ENCODE results near the gene DDIT3. TPM values are rescaled to one million over a fixed set of nuclear protein-coding genes. Genes with fewer than 3 reads are reported as not detected.

The DDIT3 gene
- total RNA-seq, 1 donor from 2014 or later = 20.7 TPM

DNA sequence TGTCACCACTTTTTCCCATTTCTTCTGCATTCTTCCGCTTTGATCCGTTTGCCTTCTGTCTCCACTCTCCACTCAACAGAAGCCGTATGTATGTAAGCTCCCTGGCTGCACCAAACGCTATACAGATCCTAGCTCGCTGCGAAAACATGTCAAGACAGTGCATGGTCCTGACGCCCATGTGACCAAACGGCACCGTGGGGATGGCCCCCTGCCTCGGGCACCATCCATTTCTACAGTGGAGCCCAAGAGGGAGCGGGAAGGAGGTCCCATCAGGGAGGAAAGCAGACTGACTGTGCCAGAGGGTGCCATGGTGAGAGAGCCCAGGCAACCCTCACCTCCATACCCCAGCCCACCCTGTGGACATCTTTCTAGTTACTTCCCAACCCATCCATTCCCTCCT is 52.4 kb downstream of the DDIT3 start:
- DNase-seq (ENCODE audit: low spot score) = no peak

DNA sequence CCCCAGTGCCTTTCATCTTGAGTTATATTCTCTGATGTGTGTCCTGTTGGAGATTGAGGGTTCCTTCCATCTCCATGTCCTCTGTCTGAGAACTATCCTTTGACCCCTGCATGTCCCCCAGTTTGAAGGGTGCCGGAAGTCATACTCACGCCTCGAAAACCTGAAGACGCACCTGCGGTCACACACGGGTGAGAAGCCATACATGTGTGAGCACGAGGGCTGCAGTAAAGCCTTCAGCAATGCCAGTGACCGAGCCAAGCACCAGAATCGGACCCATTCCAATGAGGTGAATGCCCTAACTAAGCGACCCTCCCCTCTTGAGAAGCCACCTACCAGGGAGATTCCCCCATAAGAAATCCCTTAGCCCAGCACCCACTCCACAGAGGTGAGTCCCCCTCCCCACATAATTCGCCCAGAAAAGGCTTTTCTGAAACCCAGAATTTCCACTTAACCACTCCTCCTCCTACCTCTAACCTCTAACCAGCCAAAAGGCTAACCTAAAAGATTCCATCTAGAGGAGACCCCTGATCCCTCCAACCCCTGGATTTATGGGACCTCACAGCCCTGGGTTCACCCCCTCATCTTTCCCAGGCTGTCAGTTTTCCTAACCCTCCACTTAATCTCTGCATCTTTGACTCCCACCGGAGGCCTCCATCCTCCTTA is 53.0 kb downstream of the DDIT3 start:
- DNase-seq (ENCODE audit: low spot score) = no peak

Other genes with a start within 250 kb of the DDIT3 start
- gene R3HDM2, start 89.5 kb downstream of the DDIT3 start, total RNA-seq (ENCODE audit: insufficient read depth, low replicate concordance) = 3.9 TPM
- gene INHBC, start 85.7 kb downstream of the DDIT3 start, total RNA-seq (ENCODE audit: insufficient read depth, low replicate concordance) = not detected
- 1.4 TPM for gene INHBE, start 65.2 kb downstream of the DDIT3 start, total RNA-seq (ENCODE audit: insufficient read depth, low replicate concordance)
- 3.6 TPM for gene GLI1, start 60.7 kb downstream of the DDIT3 start, total RNA-seq (ENCODE audit: insufficient read depth, low replicate concordance)
- gene ARHGAP9, start 40.6 kb downstream of the DDIT3 start, total RNA-seq (ENCODE audit: insufficient read depth, low replicate concordance) = 6.7 TPM
- 41.7 TPM for gene MARS1, start 32.4 kb downstream of the DDIT3 start, total RNA-seq (ENCODE audit: insufficient read depth, low replicate concordance)
- 1.9 TPM for gene MBD6, start 2.3 kb upstream of the DDIT3 start, total RNA-seq (ENCODE audit: insufficient read depth, low replicate concordance)
- 64.0 TPM for gene DCTN2, start 26.7 kb upstream of the DDIT3 start, total RNA-seq (ENCODE audit: insufficient read depth, low replicate concordance)
- gene KIF5A, start 29.5 kb upstream of the DDIT3 start, total RNA-seq (ENCODE audit: insufficient read depth, low replicate concordance) = 2.2 TPM
- 12.5 TPM for gene PIP4K2C, start 70.7 kb upstream of the DDIT3 start, total RNA-seq (ENCODE audit: insufficient read depth, low replicate concordance)
- gene DTX3, start 84.3 kb upstream of the DDIT3 start, total RNA-seq (ENCODE audit: insufficient read depth, low replicate concordance) = 17.6 TPM
- 101 TPM for gene ARHGEF25, start 90.9 kb upstream of the DDIT3 start, total RNA-seq (ENCODE audit: insufficient read depth, low replicate concordance)
- gene B4GALNT1, start 112.7 kb upstream of the DDIT3 start, total RNA-seq (ENCODE audit: insufficient read depth, low replicate concordance) = 1.4 TPM
- 150 TPM for gene OS9, start 173.6 kb upstream of the DDIT3 start, total RNA-seq (ENCODE audit: insufficient read depth, low replicate concordance)
- 1.4 TPM for gene AGAP2, start 218.2 kb upstream of the DDIT3 start, total RNA-seq (ENCODE audit: insufficient read depth, low replicate concordance)
- gene TSPAN31, start 224.5 kb upstream of the DDIT3 start, total RNA-seq (ENCODE audit: insufficient read depth, low replicate concordance) = 50.1 TPM
- gene CDK4, start 231.8 kb upstream of the DDIT3 start, total RNA-seq (ENCODE audit: insufficient read depth, low replicate concordance) = 62.1 TPM
- 7.7 TPM for gene MARCHF9, start 234.6 kb upstream of the DDIT3 start, total RNA-seq (ENCODE audit: insufficient read depth, low replicate concordance)
- gene CYP27B1, start 246.6 kb upstream of the DDIT3 start, total RNA-seq (ENCODE audit: insufficient read depth, low replicate concordance) = not detected

Measured in umbilical cord (tissue), 2 donors.